ENCODE results near the gene DCAF10.

Gene DCAF10

DNA sequence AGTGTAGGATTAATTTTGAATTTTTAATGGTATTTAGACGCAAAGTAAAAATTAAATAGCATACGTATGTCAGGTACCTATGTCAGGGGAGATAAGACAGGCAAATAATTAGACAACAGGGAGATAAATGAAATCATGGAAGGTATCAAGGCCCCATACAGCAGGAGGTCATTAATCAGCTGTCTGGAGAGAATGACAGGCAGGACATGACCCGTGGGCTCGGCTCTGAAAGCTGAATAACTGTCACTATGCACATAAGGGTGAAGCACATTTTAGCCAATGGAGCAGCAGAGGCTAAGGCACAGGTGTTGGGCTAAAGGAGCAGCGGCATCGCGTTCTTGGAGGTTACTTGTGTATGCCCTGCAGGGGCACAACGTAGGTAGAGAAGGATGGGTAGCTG is 91.5 kb downstream of the DCAF10 start:
- TF ChIP-seq, protein P1, sequence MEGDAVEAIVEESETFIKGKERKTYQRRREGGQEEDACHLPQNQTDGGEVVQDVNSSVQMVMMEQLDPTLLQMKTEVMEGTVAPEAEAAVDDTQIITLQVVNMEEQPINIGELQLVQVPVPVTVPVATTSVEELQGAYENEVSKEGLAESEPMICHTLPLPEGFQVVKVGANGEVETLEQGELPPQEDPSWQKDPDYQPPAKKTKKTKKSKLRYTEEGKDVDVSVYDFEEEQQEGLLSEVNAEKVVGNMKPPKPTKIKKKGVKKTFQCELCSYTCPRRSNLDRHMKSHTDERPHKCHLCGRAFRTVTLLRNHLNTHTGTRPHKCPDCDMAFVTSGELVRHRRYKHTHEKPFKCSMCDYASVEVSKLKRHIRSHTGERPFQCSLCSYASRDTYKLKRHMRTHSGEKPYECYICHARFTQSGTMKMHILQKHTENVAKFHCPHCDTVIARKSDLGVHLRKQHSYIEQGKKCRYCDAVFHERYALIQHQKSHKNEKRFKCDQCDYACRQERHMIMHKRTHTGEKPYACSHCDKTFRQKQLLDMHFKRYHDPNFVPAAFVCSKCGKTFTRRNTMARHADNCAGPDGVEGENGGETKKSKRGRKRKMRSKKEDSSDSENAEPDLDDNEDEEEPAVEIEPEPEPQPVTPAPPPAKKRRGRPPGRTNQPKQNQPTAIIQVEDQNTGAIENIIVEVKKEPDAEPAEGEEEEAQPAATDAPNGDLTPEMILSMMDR (IDR thresholded peaks at IDR 0.05; ENCODE audit: low read length, missing control alignments) = no peak
- DNase-seq (ENCODE audit: low read depth) = no peak
- no peak overlapping the region for H3K4me3 ChIP-seq (replicated peaks; ENCODE audit: low read depth, low read length)

DNA sequence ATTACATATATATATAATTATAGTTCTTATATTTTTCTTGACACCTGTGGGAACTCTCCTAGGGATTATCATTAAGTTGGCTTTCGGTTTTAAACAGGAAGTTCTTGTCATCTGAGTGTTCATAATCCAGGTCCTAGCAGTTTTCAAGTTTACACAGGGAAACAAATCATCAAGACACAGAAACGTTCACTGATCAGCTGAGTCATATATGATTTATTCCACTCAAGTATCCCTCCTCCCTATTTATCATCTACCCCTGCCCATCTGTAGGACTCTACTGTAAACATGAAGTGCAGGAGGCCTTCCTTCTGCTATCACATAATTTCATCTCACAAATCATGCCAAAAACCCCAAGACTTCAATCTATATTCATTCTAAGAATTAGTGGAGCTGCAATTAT is 97.1 kb downstream of the DCAF10 start:
- TF ChIP-seq, protein P1 (IDR thresholded peaks at IDR 0.05; ENCODE audit: low read length, missing control alignments) = no peak
- DNase-seq (ENCODE audit: low read depth) = no peak
- H3K4me3 ChIP-seq (replicated peaks; ENCODE audit: low read depth, low read length) = no peak overlapping the region

DNA sequence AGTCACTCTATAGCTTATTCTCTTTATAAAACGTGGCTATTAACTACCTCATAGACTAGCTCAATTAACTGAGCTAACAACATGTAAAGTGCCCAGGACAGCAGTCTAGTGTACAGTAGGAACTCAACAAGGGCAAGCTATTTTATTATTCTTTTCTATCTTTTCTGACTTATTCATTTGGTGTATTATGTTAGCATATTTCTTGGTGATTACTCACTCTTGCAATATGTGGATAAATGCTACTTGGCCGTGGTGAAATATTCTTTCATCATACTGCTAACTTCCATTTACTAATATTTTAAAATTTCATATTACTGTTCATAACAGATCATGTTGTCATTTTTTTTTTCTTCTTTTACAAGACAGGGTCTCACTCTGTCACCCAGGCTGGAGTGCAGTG is 98.4 kb downstream of the DCAF10 start:
- H3K4me3 ChIP-seq (replicated peaks; ENCODE audit: low read depth, low read length) = no peak overlapping the region
- peak; percentile 40 for DNase-seq (ENCODE audit: low read depth)
- TF ChIP-seq, protein P1 (IDR thresholded peaks at IDR 0.05; ENCODE audit: low read length, missing control alignments) = no peak

DNA sequence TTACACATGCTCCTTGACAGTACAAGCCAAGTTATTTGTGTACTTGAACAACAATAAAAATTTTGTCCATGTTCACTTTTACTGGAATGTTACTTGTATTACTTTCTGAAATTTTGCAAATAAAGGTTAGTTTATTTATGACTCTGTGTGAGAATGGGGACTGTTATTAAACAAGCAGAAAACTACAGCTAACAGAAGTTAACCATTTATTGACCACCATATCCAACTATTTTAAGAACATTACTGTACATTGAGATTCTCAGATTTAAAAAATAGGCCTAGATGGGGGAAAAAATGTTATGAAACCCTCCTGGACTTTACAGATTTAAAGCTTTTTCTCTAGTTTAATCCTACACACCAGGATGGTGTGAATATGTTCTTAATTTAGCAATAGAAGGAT is 101.5 kb downstream of the DCAF10 start:
- TF ChIP-seq, protein P1 (IDR thresholded peaks at IDR 0.05; ENCODE audit: low read length, missing control alignments) = no peak
- peak overlapping the region; percentile 67 for H3K4me3 ChIP-seq (replicated peaks; ENCODE audit: low read depth, low read length)
- no peak for DNase-seq (ENCODE audit: low read depth)

DNA sequence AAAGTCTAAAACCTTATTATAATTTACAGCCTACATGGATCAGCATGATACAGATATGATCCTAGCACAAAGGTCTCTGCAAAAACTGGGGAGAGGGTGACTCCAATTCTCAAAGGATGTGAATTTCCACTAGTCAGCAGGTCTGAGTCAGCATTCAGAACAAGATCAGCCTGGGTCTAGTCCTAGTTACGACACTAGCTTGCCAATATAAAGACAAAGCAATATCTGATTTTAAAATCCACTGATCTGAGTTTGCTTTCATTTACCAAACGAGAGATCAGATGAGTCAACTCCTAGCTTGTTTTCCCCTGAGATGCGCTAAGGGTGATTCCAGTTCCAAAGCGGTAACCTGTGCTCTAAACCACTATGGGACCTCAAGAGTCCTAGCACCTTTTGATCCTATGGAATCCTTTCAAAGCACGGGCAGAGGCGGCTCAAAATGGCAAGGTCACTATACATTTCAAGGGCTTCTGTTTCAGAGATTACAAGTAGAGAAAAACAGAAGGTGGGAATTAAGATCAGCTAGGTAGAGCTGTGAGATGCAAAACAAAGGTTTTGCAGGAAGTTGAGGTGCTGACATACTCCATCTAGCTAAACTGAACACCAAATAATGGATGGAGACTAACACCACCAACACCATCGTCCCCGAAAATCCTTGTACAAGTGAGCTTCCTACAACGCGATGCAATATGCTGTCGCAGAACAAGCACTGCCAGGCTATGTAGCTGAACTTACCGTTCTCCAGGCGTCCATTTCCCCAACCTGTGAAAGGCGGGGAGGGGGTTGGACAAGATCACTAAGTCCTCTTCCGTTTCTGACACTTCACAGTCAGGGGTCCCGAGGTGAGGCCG is 102.4 kb downstream of the DCAF10 start:
- DNase-seq (ENCODE audit: low read depth) = peak; percentile 48
- TF ChIP-seq, protein P1 (IDR thresholded peaks at IDR 0.05; ENCODE audit: low read length, missing control alignments) = no peak
- H3K4me3 ChIP-seq (replicated peaks; ENCODE audit: low read depth, low read length) = peak overlapping the region; percentile 67

DNA sequence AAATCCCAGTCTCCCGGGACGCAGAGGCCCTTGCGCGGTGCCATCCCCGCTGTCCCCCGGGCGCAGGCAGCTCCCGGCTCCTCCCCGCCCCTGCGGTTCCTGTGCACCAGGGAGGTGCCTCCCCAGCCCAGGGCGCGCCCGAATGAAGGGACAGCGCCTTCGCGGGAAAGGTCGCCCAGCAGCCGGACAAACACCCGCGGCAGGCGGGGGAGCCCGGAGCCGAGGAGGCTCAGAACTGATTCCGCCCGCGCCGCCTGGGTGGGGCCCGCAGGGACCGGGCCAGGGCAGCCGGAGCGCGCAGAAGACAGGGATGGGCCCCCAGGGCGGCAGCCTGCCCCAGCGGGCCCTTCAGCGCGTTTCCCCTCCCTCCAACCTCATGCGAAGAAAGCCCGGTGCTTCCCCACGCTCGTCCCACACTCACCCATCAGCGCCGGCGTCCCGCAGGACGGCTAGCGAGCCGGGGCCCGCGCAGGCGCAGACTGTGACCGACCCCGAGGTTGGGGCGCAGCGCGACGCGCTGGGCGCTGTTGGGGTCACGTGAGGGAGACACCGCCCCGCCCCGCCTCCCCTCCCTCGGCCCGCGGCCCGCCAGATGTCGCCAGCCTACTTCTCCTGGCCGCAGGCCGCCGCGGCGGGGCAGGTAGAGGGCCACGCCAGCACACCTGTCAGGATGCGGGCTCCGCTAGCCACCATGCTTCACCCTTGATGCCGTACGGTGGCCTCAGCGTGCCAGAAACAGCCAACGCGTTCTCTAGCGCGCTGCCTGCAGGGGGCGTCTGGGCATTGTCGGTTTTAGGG is 103.2 kb downstream of the DCAF10 start, which contains the start of gene SLC25A51:
SLC25A51 (minus strand) TSS at position 481 of the 798 bp plus-strand sequence. CDS start 15,577 bp downstream, outside the sequence.
- TF ChIP-seq, protein P1 (IDR thresholded peaks at IDR 0.05; ENCODE audit: low read length, missing control alignments) = peak; percentile 87
- peak within 1 kb of the TSS; percentile 67 for H3K4me3 ChIP-seq (replicated peaks; ENCODE audit: low read depth, low read length)
- DNase-seq (ENCODE audit: low read depth) = peak; percentile 94
